Dendritic cell treated with granulocyte-macrophage colony-stimulating factor and Interleukin-4, amounts not matched to agents 40 ng/mL and 50 ng/mL, for 4 days (primary cell): Measurements from ENCODE around the gene SPHK1.
A peak's percentile ranks its signal among the peaks of the same experiment; 100 is the strongest.

Experiments used
- H3K27ac Mint-ChIP-seq: one replicate; pipeline ENCODE4 v1.8.0; 2022; ENCODE audit warnings: mild to moderate bottlenecking, mixed read lengths
- H3K27me3 Mint-ChIP-seq: one replicate; pipeline ENCODE4 v1.8.0; 2022; ENCODE audit warnings: mild to moderate bottlenecking, mixed read lengths
- H3K36me3 Mint-ChIP-seq: one replicate; pipeline ENCODE4 v1.8.0; 2022; ENCODE audit warnings: low read depth, mixed read lengths
- H3K4me1 Mint-ChIP-seq: one replicate; pipeline ENCODE4 v1.8.0; 2022; ENCODE audit warnings: low read depth, mixed read lengths
- H3K4me3 Mint-ChIP-seq: one replicate; pipeline ENCODE4 v1.8.0; 2022; ENCODE audit warnings: mild to moderate bottlenecking, moderate library complexity, mixed read lengths
- H3K9me3 Mint-ChIP-seq: one replicate; pipeline ENCODE4 v1.8.0; 2022; ENCODE audit warnings: mixed read lengths
- intact Hi-C: fragments of 100-400 bp; cut with micrococcal nuclease; formaldehyde crosslinking; loops from one replicate; pipeline ENCODE4 v1.15.0; 2022

SPHK1 gene

GRCh38 chr17:76399175-76400172 is 15.1 kb downstream of the SPHK1 start:
- Mint-ChIP-seq H3K27ac (no peak overlapping the region), H3K36me3 (peaks cover 98% of the 10 kb centered on the region), H3K27me3 (peaks cover 6% of the 10 kb centered on the region), H3K4me1 (peaks cover 11% of the 10 kb centered on the region), H3K9me3 (no peaks in the 10 kb centered on the region), H3K4me3 (no peak overlapping the region)
- intact Hi-C loops: no loop called here

GRCh38 chr17:76402711-76403110 is 18.3 kb downstream of the SPHK1 start:
- H3K27ac Mint-ChIP-seq: no peak overlapping the region
- no peak overlapping the region for H3K4me3 Mint-ChIP-seq
- peaks cover 77% of the 10 kb centered on the region for H3K36me3 Mint-ChIP-seq
- intact Hi-C loops: no loop called here
- peaks cover 27% of the 10 kb centered on the region for H3K27me3 Mint-ChIP-seq
- no peaks in the 10 kb centered on the region for H3K9me3 Mint-ChIP-seq
- peaks cover 34% of the 10 kb centered on the region for H3K4me1 Mint-ChIP-seq

DNA sequence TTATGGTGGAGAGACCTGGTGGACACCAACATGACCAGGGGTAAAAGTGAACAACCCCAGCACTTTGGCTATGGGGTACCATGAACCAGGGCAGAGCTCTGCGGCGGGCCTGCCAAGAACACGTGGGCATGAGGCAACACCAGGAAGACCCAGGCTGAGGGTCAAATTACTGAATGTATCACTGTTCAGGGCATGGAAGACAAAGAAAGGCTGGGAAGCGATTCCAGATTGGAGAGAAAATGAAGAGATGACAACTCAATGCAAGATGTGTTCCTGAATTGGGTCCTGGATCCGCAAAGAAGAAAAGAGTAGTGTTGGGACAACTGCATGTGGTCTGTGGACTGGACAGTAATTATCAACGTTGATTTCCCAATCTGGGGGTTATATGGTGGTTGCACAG is 19.8 kb downstream of the SPHK1 start:
- H3K36me3 Mint-ChIP-seq: peaks cover 62% of the 10 kb centered on the region
- H3K27me3 Mint-ChIP-seq: peaks cover 38% of the 10 kb centered on the region
- no peak overlapping the region for H3K4me3 Mint-ChIP-seq
- intact Hi-C loops: no loop called here
- no peaks in the 10 kb centered on the region for H3K9me3 Mint-ChIP-seq
- H3K4me1 Mint-ChIP-seq: peaks cover 33% of the 10 kb centered on the region
- no peak overlapping the region for H3K27ac Mint-ChIP-seq

DNA sequence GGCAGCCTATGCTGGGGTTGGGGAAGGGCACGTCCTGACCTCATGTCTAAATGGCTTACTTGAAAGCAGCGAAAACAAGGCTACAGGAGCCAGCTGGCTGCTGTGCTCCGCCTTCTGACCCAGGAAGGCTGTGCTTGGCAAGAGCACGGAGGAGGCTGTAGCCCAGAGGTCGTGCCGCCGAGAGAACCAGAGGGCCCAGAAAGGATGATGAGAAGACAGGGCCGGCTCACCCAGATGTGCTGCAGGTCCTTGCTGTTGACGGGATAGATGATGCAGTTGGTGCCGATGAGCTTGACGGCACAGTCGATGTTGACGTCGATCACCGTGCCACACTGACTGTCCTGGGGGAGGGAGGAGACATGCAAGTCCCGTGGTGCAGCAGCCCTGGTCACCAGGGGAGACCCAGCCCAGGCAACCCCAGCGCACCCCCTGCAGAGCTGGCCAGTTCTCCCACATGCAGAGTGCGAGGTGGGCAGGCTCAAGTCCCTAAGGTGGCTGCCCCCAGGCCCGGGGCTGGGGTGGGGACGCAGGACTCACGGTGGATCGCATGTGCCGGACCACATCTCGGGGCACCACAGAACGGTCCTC is 20.7 kb downstream of the SPHK1 start:
- Mint-ChIP-seq H3K4me3 (no peak overlapping the region), H3K4me1 (peaks cover 33% of the 10 kb centered on the region), H3K9me3 (no peaks in the 10 kb centered on the region), H3K27me3 (peaks cover 38% of the 10 kb centered on the region), H3K27ac (no peak overlapping the region), H3K36me3 (peaks cover 60% of the 10 kb centered on the region)
- intact Hi-C loops: no loop called here

DNA sequence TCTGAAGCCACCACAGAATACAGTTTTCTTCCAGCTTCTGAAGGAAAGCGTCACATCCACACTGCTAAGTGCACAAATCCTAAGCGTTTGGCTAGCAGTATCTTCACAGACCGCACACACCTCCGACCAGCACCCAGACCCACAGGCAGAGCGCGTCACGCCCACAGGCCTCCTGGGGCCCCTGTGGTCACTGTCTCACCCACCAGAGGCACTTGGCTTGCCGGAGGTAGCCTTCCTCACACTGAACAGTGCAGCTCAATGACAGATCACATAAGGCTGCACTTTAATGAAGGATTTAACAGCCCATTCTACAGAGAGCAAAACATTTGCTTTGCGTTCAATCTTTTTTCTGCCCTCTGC is 21.2 kb downstream of the SPHK1 start:
- no peaks in the 10 kb centered on the region for H3K9me3 Mint-ChIP-seq
- no peak overlapping the region for H3K4me3 Mint-ChIP-seq
- peaks cover 60% of the 10 kb centered on the region for H3K36me3 Mint-ChIP-seq
- intact Hi-C loops: no loop called here
- peaks cover 33% of the 10 kb centered on the region for H3K4me1 Mint-ChIP-seq
- peaks cover 38% of the 10 kb centered on the region for H3K27me3 Mint-ChIP-seq
- H3K27ac Mint-ChIP-seq: no peak overlapping the region

DNA sequence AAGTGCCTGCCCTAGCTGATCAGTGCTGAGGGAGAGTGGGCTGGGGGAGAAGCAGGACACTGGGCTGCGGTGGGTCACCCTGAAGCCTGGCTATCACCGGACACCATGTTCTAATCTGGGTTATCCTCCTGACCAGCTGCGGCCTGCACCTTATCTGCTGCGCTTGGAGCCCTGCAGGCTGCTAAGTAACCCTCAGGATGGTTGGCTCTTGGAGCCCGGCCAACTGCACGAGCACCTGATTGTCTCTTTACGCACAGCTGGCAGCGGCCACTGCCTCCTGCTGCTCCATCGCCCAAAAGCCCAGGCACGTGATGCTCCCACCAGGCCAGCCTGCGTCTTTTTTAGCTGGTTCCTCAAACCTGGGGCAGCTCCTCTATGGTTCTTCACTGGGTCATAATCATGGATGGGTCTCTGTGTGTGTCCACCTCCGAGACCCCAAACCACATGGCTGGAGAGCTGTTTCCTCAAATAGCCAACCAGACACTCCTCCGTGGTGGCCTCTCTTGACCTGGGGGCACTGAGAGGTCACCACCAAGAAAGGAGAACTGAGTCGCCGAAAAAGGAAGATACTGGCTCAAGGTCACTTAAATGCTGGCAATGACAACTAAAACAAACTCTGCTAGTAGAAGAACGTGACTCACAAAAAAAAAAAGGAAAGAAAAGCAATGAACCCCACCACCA is 21.7 kb downstream of the SPHK1 start:
- Mint-ChIP-seq H3K27ac (peak overlapping the region; percentile 44), H3K4me3 (no peak overlapping the region), H3K36me3 (peaks cover 55% of the 10 kb centered on the region), H3K4me1 (peaks cover 33% of the 10 kb centered on the region), H3K9me3 (no peaks in the 10 kb centered on the region), H3K27me3 (peaks cover 38% of the 10 kb centered on the region)
- intact Hi-C loops: no loop called here

DNA sequence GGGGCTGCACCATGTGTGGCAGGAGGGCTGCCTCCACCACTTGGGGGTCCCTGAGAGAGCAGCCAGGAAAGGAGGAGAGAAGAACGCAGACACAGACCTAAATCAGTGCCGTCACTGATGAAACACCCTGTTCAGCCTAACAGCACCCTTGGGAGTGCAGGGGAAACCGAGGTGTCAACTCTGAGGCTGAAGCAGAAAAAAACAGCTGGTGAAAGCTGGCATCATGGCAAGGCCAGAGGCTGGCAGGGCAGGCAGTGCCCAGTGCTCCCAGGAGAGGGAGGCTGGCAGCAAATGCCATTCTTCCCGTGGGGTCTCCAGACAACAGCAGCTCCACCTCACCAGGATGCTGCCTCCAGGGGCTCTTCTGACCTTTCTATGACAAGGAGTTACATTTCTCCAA is 23.1 kb downstream of the SPHK1 start:
- Mint-ChIP-seq H3K9me3 (no peaks in the 10 kb centered on the region), H3K36me3 (peaks cover 41% of the 10 kb centered on the region), H3K4me3 (no peak overlapping the region), H3K4me1 (peaks cover 33% of the 10 kb centered on the region), H3K27me3 (peaks cover 38% of the 10 kb centered on the region), H3K27ac (no peak overlapping the region)
- intact Hi-C loops: no loop called here

- Mint-ChIP-seq H3K9me3 (no peaks in the 10 kb centered on the region), H3K36me3 (peaks cover 34% of the 10 kb centered on the region), H3K4me3 (no peak overlapping the region), H3K27ac (no peak overlapping the region), H3K4me1 (peaks cover 33% of the 10 kb centered on the region), H3K27me3 (peaks cover 38% of the 10 kb centered on the region)
- intact Hi-C loops: no loop called here
Measured at GRCh38 chr17:76408037-76408849, 23.8 kb downstream of the SPHK1 start.

GRCh38 chr17:76410328-76410965 is 26.0 kb downstream of the SPHK1 start:
- H3K4me3 Mint-ChIP-seq: no peak overlapping the region
- H3K27me3 Mint-ChIP-seq: peaks cover 24% of the 10 kb centered on the region
- no peaks in the 10 kb centered on the region for H3K9me3 Mint-ChIP-seq
- peaks cover 38% of the 10 kb centered on the region for H3K4me1 Mint-ChIP-seq
- H3K27ac Mint-ChIP-seq: no peak overlapping the region
- intact Hi-C loops: no loop called here
- H3K36me3 Mint-ChIP-seq: peaks cover 12% of the 10 kb centered on the region

GRCh38 chr17:76411247-76411646 is 26.8 kb downstream of the SPHK1 start:
- intact Hi-C loops: no loop called here
- Mint-ChIP-seq H3K4me3 (no peak overlapping the region), H3K27me3 (peaks cover 20% of the 10 kb centered on the region), H3K36me3 (peaks cover 12% of the 10 kb centered on the region), H3K4me1 (peaks cover 30% of the 10 kb centered on the region), H3K27ac (no peak overlapping the region), H3K9me3 (no peaks in the 10 kb centered on the region)

DNA sequence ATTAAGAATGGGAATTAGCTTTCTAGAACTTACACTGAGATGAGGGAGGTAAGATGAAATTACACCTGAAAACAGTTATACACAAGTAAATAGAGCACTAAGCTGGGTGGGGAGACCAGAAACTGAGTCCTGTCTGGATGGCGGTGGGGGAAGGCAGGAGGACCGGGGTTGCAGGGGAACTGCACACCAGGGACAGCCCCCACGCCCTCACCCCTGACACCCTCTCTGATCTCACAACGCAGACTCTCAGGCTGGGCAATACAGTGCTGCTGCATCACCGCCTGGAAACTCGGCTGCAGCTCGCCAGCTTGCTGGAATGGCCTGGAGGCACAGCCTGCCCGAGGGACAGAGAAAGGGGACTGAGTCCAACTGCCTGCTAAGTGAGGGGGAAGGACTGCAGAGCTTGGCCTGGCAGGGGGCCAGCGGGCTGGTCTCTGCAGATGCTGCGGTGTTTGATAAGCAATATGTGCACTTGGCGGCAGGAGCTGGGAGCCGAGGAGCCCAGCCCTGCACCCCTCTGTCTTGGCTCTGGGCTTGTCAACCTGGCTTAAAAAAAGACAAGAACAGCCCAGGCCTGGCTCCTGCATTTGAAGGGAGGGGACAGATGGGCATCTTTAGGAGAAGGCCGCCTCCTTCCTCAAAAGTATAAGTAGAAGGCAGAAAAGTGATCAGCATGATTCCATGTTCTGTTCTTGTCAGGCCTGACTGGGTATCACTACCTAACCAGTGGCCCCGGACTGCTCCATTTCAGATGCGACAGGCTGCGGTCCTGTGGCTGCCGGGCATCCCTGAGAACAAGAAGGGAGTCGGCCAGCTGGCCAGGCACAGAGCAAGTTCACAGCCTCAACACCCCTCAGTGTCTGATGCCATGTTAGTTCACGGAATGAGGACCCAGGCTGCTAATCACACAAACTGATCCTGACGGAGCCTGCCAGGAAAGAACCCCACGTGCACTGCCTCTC is 30.2 kb downstream of the SPHK1 start:
- Mint-ChIP-seq H3K27ac (no peak overlapping the region), H3K9me3 (no peaks in the 10 kb centered on the region), H3K4me3 (no peak overlapping the region), H3K4me1 (peaks cover 11% of the 10 kb centered on the region), H3K36me3 (peaks cover 17% of the 10 kb centered on the region), H3K27me3 (no peaks in the 10 kb centered on the region)
- intact Hi-C loops: no loop called here

DNA sequence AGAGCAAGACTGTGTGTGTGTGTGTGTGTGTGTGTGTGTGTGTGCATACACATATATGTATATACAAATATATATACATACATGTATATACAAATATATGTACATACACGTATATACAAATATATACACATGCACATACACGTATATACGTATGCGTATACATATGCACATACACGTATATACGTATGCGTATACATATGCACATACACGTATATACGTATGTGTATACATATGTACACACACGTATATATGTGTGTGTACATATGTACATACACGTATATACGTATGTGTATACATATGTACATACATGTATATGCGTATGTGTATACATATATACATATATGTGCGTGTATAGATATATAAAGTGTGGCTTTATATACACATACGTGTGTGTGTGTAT is 31.4 kb downstream of the SPHK1 start:
- Mint-ChIP-seq H3K4me1 (peaks cover 16% of the 10 kb centered on the region), H3K9me3 (no peaks in the 10 kb centered on the region), H3K36me3 (peaks cover 7% of the 10 kb centered on the region), H3K27me3 (no peaks in the 10 kb centered on the region), H3K4me3 (no peak overlapping the region), H3K27ac (no peak overlapping the region)
- intact Hi-C loops: no loop called here
